GM18508 (cell line): Measurements from ENCODE around the gene GRIA4.

Experiments
- ATAC-seq: cut with Tn5 transposase; IDR thresholded peaks from one replicate; pipeline ENCODE4 v1.9.1; 2021; ENCODE audit warnings: moderate number of reproducible peaks; ENCODE audit not compliant: insufficient read depth, unreplicated experiment

GRIA4 gene

GRCh38 chr11:105635466-105635865, 25.6 kb downstream of the GRIA4 start:
- ATAC-seq, result no peak

DNA sequence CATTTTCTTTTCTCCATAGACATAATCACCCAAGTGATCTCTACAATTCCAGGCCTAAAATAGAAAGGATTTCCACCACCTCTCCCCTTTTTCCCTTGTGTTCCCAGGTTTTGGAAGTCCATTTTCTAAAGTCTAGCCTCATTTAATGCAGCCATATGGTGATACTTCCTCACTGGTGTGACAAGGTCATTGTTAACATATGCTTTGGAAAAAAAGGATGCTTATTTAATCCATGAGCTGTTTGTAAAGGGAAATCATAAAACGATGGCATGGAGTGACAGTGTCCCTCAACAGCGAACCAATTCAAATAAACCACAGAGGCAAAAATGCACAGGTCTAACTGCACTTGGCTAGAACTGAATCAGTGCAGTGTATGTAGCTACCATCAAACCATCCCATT, 26.6 kb downstream of the GRIA4 start:
- no peak for ATAC-seq

DNA sequence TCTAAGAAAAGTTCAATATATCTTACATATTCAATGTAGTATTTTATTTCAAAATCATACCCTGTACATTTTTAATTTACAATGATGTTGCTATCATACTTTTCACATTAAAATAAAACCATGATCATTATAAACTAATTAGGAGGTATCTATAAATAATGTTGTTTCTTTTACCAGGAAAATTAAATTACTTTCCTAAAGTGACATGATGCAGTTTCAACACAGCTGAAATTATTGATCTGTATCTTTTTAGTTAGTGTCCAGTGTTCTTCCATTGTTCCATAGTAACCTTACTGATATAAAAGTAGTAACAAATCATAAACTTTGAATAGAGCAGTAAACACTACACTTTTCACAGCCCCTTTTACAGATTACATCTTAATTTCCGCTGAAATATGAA, 29.7 kb downstream of the GRIA4 start:
- ATAC-seq, result no peak

DNA sequence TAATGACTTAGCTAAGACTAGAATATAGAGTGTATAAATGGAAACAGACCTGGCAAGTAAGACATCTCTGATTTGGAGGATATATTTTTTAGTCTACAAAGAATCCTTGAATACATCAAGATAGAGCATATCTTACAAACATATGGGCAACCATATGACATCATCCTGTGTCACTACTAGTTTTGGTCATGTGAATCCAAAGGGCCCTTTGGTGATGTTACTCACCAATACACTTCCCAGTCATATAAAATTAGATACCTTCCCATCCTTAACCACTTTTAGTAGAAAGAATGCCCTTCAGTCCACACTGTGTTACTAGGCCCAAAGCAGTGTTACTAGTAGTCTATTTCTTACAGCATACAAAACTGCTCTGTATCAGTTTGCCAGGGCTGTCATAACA, 31.6 kb downstream of the GRIA4 start:
- ATAC-seq, result no peak

DNA sequence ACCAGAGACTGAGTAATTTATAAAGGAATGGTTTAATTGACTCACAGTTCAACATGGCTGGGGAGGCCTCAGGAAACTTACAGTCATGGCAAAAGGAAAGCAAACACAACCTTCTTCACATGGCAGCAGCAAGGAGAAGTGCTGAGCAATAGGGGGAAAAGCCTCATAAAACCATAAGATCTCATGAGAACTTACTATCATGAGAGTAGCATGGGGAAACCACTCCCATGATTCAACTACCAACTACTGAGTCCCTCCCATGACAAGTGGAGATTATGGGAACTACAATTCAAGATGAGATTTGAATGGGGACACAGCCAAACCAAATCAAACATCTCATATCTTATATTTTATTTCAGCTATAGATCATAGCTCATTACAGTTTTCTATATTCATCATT, 33.0 kb downstream of the GRIA4 start:
- ATAC-seq, result no peak

DNA sequence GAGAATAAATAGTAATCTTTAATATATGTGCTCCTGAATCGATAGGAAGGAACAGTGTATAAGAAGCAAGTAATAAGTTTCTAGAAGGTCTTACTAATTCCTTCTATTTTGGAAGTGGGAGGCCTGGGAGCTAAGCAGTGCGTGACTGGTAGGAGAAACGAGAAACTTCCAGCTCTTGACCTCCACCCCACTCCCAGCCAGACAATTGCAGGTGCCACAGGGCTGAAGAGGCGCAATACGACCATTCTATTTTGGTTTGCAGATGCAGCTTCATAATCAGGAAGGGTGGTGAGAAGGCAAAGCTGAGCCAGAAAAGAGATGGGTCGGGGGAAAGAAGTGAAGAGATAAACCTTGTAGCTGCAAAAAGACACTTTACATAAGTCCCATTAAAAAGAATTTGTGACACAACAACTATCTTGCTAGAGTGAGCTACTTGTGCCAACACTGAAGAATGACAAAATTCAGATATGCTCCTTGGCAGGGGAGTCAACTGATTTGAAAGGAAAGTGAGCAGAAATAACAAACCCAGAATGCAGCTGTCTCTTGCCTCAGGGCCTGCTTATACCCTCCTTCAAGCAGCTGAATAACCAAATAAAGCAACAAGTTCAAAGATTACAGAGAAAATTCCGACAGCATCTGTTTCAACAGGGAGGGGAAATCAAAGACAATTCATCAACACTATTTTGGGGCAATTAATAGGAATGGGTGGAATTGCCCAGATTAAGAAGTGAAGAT, 35.1 kb downstream of the GRIA4 start:
- ATAC-seq, result no peak

DNA sequence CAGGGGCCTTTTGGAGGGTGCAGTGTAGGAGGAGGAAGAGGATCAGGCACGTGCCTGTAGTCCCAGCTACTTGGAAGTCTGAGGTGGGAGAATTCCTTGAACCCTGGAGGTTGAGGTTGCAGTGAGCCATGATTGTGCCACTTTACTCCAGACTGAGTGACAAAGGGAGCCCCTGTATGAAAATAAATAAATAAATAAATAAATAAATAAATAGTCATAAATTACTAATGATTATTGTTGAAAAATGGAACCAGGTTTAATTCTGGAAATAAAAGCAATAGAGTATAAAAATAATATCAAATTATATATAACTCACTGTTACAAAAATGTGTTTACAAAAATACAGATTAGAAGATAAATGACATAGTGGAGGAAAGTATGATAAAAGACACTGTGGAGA, 37.9 kb downstream of the GRIA4 start:
- no peak for ATAC-seq

GRCh38 chr11:105648762-105649161, 38.9 kb downstream of the GRIA4 start:
- ATAC-seq, result no peak

- no peak for ATAC-seq
Measured at GRCh38 chr11:105665281-105665680, 55.4 kb downstream of the GRIA4 start.

DNA sequence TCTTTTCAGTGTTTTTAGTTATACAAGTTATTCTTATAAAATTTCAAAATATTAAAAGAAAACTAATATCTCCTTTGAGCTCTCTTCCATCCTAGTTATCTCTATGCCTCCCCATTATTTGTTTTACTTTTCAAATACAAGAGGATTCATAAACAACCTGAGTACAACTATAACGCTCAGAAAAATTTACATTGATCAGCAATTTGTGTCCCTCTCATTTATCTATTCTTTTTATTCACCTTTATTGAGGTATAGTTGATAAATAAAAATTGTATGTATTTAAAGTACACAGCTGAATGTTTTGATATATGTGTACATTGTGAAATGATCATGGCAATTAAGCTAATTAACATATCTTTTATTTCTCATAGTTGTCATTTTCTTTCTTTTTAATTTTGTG, 57.6 kb downstream of the GRIA4 start:
- no peak for ATAC-seq

DNA sequence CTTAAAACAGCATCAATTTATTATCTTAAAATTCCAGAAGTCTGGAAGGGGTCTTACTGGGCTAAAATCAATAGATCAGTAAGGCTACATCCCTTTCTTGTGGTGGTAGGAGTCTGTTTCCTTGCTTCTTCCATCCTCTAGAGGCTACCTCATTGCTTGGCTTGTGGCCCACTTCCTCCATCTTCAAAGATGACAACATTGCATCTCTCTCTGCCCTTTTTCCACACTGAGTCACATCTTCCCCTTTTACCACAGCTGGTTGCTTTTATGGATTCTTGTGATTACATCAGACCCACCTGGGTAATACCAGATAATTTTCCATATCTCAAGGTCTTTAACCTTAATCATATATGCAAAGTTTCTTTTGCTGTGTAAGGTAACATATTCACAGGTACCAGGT, 60.9 kb downstream of the GRIA4 start:
- ATAC-seq, result no peak

DNA sequence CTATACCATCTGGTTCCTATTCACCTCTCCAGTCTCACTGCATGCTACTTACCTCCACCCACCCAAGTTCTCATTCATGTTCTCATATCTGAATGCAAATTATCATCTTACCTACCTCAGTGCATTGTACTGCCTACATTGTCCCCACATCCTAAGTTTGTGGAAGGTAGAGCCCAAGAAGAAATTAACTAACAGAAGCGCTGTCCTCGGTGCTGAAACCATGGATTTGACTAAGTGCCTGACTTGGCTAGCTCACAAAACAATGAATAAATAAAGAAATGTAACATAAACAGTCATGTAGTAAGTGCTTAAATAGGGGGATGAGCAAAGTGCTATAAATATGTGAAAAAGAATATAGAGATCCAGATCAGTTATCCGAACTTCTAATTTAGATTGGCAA, 63.2 kb downstream of the GRIA4 start:
- ATAC-seq, result no peak

DNA sequence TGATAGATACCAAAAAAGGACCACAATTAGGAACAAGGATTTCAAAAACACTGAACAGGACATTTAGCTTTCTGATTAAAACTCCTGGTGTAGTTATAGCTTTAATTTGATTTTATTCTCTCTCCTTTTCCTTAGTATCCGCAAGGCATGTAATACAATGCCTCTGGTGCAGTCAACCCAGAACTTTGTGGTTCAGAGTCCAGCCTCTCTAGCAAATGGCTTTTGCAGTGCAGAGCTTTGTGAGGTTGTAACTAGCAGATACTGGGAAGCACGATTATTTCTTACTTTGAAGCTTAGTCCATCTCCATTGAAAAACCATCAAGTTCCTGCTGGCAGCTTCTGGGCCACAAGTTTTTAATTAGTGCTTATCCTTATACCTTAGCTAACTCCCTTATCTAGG, 79.8 kb downstream of the GRIA4 start:
- no peak for ATAC-seq

DNA sequence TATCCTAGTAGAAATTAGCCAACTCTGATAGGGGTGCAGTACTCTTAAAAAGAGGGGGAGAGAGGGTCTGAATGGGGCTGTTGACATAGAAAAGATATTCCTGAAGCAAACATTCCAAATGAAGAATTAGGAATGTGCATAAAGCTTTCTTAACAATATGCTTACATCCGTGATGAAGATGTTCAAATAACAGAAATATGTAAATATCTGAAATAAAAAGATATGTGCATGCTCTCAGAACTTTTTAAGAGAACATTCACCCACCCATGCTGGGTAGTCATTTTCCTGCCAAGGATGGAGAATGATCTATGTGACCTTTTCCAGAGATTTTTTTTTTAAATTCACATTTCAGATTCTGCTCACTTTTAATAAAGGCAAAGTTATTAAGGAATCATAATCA, 80.6 kb downstream of the GRIA4 start:
- ATAC-seq, result no peak

DNA sequence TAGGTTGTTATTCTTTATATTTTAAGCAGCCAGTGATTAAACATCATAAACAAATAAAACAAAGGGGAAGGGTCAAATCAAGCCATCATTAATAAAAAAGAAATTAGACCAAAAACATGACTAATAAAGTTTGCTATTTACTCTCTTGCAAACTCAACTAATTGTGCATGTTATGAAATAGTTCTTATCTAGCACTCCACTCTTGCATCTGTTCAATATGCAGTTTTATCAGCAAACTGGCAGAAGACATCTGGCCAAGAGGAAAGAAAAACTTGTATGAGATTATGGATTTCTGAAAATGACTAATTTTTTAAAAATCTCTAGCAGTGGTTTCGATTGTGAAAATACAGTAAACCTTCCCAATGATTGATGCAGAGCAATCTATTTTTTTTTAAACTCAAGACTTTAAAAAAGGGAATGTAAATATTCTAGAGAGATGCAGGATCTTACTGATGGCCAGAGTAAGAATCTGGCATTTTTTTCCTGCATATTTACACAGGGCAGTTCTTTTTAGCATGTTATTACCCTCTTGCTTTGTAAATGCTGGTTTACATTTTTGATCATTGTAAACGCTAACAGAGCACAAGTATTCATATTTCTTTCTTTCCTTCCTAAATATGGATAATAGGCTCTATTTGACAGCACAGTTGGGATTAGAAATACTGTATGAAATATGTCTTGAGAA, 83.3 kb downstream of the GRIA4 start:
- no peak for ATAC-seq

- peak; percentile 58 for ATAC-seq
Measured at GRCh38 chr11:105696000-105696399, 86.1 kb downstream of the GRIA4 start.

GRCh38 chr11:105697291-105697690, 87.4 kb downstream of the GRIA4 start:
- no peak for ATAC-seq

DNA sequence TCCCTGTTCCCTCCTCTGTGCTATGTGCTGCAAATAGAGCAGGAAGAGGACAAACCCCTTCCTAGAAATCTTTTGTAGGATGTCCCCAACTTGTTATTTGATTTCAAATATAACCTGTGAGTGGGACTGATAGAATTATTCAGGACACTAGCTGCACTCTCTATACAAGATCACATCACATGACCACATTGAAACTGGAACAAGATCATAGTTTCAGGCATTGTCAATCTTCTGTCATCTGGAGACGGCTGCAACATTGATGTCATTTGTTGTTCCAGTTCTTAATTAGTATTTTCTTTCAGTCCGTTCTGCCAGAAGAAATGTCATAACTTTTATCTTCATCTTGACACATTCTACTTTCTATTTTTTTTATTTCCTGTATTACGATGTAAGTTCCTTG, 89.3 kb downstream of the GRIA4 start:
- ATAC-seq, result no peak

GRCh38 chr11:105700271-105700670, 90.4 kb downstream of the GRIA4 start:
- ATAC-seq, result no peak

DNA sequence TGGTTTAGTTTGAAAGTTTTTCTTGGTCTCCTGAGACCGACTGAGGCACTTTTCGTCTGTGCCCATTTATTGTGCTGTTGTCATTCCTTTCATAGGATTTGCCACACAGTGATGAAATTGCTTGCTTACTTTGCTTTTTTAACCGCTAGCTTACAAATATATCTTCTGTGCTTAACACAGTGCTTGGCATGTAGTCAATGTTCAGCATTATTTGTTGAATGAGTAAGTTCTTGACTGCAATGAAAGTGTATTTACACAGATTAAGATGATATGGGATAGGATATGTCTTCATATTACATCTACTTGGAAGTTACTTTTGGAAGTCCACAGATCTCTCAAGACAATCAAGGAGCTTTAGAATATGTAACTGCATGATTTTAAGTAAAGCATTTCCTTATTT, 91.2 kb downstream of the GRIA4 start:
- ATAC-seq, result no peak

DNA sequence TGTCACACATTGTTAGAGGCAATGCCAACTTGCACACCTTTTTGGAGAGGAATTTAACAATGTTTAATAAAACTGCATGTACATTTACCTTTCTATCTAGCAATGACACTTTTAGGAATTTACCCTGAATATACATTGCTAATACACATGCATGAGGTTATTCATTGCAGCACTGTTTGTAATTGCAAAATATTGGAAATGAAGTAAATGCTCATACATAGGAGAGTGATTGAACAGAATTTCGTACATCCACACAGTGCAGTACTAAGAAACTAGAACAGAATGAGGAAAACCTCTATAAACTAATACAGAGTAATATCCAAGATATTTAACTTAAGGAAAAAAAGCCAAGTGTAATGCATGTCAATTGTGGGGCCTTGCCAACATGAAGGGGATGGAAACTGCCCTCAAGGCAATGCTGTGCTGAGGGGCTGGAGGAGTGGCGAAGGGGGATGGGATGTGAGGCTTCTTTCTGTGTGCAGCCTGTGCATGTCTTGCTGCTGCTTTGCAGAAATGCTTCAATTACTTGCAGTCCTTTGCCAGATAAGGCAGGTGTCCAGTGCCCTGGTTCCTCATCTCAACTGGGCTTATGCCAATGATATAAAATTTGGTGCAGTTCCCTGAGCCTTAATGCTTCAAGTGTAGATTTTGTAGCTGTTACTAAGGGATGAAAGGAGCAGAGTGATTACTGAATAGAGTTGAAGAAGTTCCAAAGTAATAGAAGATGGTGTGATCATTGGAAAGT, 96.1 kb downstream of the GRIA4 start:
- no peak for ATAC-seq
